Activated CD4-positive, alpha-beta T cell treated with anti-CD3 and anti-CD28 coated beads, Interleukin-2, amount 50 U/mL, for 16 hours (primary cell): ENCODE measurements around the gene EIF2AK3.

ENCODE experiments used
- DNase-seq: peaks from one replicate; pipeline ENCODE4 v3.0.0-alpha.2; 2020

Gene EIF2AK3

GRCh38 chr2:88537640-88538039, 89.6 kb downstream of the EIF2AK3 start:
- no peak for DNase-seq

- DNase-seq, result no peak
Observed at GRCh38 chr2:88530081-88530480, 97.2 kb downstream of the EIF2AK3 start.

- no peak for DNase-seq
Observed at GRCh38 chr2:88521445-88522073, 105.7 kb downstream of the EIF2AK3 start.

- no peak for DNase-seq
Observed at GRCh38 chr2:88517759-88518201, 109.5 kb downstream of the EIF2AK3 start.
